Lower leg skin (tissue), 3 donors: ENCODE measurements around the gene CD274.

Experiments used
- POLR2A ChIP-seq, 2 donors: fragments of 450-650 bp; IDR thresholded peaks; one replicate each; pipeline ENCODE4 v1.6.1; 2016 to 2017; ENCODE audit warnings: antibody characterized with exemption in 2 of 2, mild to moderate bottlenecking in 1 of 2, moderate library complexity in 1 of 2
- TF ChIP-seq, protein P1 (sequence below), 3 donors: fragments of 450-650 bp; IDR thresholded peaks; one replicate each; pipeline ENCODE4 v1.5.1; 2016; ENCODE audit warnings: antibody characterized with exemption in 3 of 3, mild to moderate bottlenecking in 3 of 3, moderate library complexity in 2 of 3

DNA sequence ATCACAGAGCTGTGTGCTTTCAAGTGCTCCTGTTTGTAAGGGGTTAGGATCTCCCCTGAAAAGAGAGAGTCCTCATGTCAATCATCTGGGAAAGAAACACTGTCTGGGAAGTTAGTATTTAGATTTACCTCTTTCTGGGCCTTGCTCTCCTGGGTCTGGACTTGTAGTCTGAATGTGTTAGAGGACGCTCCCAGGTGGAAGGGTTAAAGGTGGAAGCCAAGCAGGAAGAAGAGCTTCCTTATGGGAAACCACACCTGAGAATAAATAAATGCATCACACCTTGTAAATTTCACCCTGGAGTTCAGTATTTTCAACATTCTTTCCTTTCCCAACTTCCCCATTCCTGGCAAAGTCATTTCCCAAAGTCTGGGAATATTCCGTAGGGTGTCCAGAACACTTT is 13.9 kb upstream of the CD274 start:
- TF ChIP-seq, protein P1, sequence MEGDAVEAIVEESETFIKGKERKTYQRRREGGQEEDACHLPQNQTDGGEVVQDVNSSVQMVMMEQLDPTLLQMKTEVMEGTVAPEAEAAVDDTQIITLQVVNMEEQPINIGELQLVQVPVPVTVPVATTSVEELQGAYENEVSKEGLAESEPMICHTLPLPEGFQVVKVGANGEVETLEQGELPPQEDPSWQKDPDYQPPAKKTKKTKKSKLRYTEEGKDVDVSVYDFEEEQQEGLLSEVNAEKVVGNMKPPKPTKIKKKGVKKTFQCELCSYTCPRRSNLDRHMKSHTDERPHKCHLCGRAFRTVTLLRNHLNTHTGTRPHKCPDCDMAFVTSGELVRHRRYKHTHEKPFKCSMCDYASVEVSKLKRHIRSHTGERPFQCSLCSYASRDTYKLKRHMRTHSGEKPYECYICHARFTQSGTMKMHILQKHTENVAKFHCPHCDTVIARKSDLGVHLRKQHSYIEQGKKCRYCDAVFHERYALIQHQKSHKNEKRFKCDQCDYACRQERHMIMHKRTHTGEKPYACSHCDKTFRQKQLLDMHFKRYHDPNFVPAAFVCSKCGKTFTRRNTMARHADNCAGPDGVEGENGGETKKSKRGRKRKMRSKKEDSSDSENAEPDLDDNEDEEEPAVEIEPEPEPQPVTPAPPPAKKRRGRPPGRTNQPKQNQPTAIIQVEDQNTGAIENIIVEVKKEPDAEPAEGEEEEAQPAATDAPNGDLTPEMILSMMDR (IDR thresholded peaks at IDR 0.05), result no peak
- TF ChIP-seq POLR2A (IDR thresholded peaks at IDR 0.05), result no peak
